GM19035 (cell line): ENCODE results near the gene MTIF2.
A peak's percentile ranks its signal among the peaks of the same experiment; 100 is the strongest.
"Not testable (repeated sequence)": the region's sequence is repeated elsewhere in the genome, so short reads cannot be mapped to it uniquely, and the experiment has no call there.

ENCODE experiments used
- ATAC-seq: cut with Tn5 transposase; IDR thresholded peaks from one replicate; pipeline ENCODE4 v1.9.1; 2021; ENCODE audit not compliant: unreplicated experiment

Gene MTIF2

GRCh38 chr2:55268907-55269644 lies at the start of gene MTIF2:
Gene MTIF2, minus strand, starts transcription at chr2:55269231. Its CDS starts 5,373 bp downstream, at chr2:55263858.
- ATAC-seq, result peak; percentile 97

- ATAC-seq, result no peak
These were observed 46.0 kb upstream of the MTIF2 start for GRCh38 chr2:55314985-55315384.

GRCh38 chr2:55311444-55311870 lies 42.4 kb upstream of the MTIF2 start:
- peak; percentile 95 for ATAC-seq

GRCh38 chr2:55309446-55309845 lies 40.4 kb upstream of the MTIF2 start:
- no peak for ATAC-seq

GRCh38 chr2:55302241-55302640 lies 33.2 kb upstream of the MTIF2 start:
- peak; percentile 85 for ATAC-seq

GRCh38 chr2:55301277-55301676 lies 32.2 kb upstream of the MTIF2 start:
- ATAC-seq, result no peak

GRCh38 chr2:55296393-55296792 lies 27.4 kb upstream of the MTIF2 start:
- peak; percentile 56 for ATAC-seq

GRCh38 chr2:55283083-55283482 lies 14.1 kb upstream of the MTIF2 start:
- ATAC-seq, result no peak

GRCh38 chr2:55282110-55282917 lies 13.3 kb upstream of the MTIF2 start:
- ATAC-seq, result peak; percentile 99

GRCh38 chr2:55280851-55281546 lies 12.0 kb upstream of the MTIF2 start:
- not testable (repeated sequence) for ATAC-seq

- not testable (repeated sequence) for ATAC-seq
These were observed 10.9 kb upstream of the MTIF2 start for GRCh38 chr2:55279859-55280424.

- not testable (repeated sequence) for ATAC-seq
These were observed 10.3 kb upstream of the MTIF2 start for GRCh38 chr2:55279214-55279835.

- ATAC-seq, result no peak
These were observed 8.3 kb upstream of the MTIF2 start for GRCh38 chr2:55277310-55277709.

GRCh38 chr2:55274346-55274745 lies 5.3 kb upstream of the MTIF2 start:
- not testable (repeated sequence) for ATAC-seq

- no peak for ATAC-seq
These were observed 587 bp upstream of the MTIF2 start for GRCh38 chr2:55269645-55269990.

GRCh38 chr2:55268288-55268906 lies 634 bp downstream of the MTIF2 start:
- ATAC-seq, result no peak

GRCh38 chr2:55259586-55259985 lies 9.4 kb downstream of the MTIF2 start:
- not testable (repeated sequence) for ATAC-seq

- no peak for ATAC-seq
These were observed 16.2 kb downstream of the MTIF2 start for GRCh38 chr2:55252832-55253231.

- no peak for ATAC-seq
These were observed 22.0 kb downstream of the MTIF2 start for GRCh38 chr2:55247025-55247424.

- ATAC-seq, result no peak
These were observed 23.6 kb downstream of the MTIF2 start for GRCh38 chr2:55245411-55245810.
